Subcutaneous adipose tissue (tissue), 4 donors: Measurements from ENCODE around the gene NSUN5. TPM values are rescaled to one million over a fixed set of nuclear protein-coding genes. Genes with fewer than 3 reads are reported as not detected.

Experiments used
- CTCF ChIP-seq: fragments of 450-650 bp; IDR thresholded peaks from one replicate; pipeline ENCODE4 v1.5.1; 2016; ENCODE audit warnings: low read depth, mild to moderate bottlenecking, control low read depth, antibody characterized with exemption, moderate library complexity
- small RNA-seq: library from RNA; depleted of rRNA; stranded (forward); fragments of <200 nt; gene quantifications from one replicate; pipeline ENCODE3, GENCODE V24; 2016
- total RNA-seq, 4 donors: library from RNA; depleted of rRNA; stranded (reverse); fragments of >200 nt; gene quantifications; one replicate each; pipeline ENCODE4 v1.1.0, GENCODE V29; 2016

The NSUN5 gene
- total RNA-seq, 4 donors from 2014 or later: 9.9 to 16.3 (median 15.0) TPM

- TF ChIP-seq CTCF: no peak
Measured at GRCh38 chr7:73303546-73303945, 5.1 kb downstream of the NSUN5 start.

Small RNA genes within 50 kb of the gene (small RNA-seq; reads per million reads assigned to genes)
- not detected for gene RNU6-1080P

Other genes starting within 250 kb of the NSUN5 start
- not detected for gene SPDYE9, start 222.8 kb downstream of the NSUN5 start, total RNA-seq
- 1 to 10 TPM in 1 of 4 donors, under 1 TPM in 2, not detected in 1; 0.34 to 1.8 (median 0.94) TPM for gene TRIM50, start 19.3 kb upstream of the NSUN5 start, total RNA-seq
- not detected for gene FKBP6, start 19.3 kb upstream of the NSUN5 start, total RNA-seq
- 1 to 10 TPM in 3 of 4 donors, under 1 TPM in 1; 0.98 to 2.4 (median 1.9) TPM for gene FZD9, start 125.0 kb upstream of the NSUN5 start, total RNA-seq
- gene BAZ1B, start 213.5 kb upstream of the NSUN5 start, total RNA-seq: 10 to 100 TPM; 51.3 to 62.8 (median 59.9) TPM
- gene BCL7B, start 248.9 kb upstream of the NSUN5 start, total RNA-seq: 10 to 100 TPM; 61.0 to 91.4 (median 69.0) TPM